Measurements from ENCODE around the gene GPR37. TPM values are rescaled to one million over a fixed set of nuclear protein-coding genes. Genes with fewer than 3 reads are reported as not detected.

GPR37 gene
- total RNA-seq, 1 experiment from 2014 or later, result 10.5 TPM

DNA sequence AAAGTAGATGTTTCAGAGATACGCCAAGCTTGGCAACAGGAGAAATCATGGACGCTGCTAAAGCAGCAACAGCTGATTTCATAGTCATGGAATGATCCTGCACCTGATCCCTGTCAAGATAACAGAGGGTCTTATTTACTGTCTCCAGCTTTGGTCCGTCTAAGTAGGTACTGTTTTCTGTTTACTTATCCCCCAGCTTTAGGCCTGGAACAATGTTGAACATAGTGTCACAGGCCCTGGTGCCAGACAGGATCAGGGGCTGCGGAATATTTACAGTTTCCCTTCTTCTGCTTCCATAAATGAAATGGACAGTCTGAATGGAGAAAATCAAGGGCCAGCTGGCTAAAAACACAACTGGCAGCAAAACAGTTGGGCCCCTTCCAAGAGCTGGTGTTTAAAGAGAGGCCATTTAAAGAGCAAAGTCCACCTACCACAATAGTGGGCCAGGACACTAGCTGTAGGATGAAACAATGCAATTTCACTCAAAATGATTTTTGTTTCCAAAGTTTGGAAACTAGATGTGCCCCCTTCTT is 2.9 kb downstream of the GPR37 start:
- DNase-seq (peak; percentile 30), ATAC-seq (no peak)
- POLR2A ChIA-PET (ENCODE audit: unreplicated experiment), result interaction anchor here (0.6 kb wide), 1 partner anchor 308 kb away, joined by 3 read pairs; no protein-coding TSS in a partner anchor
- peak overlapping the region; percentile 79 for H3K9ac ChIP-seq (ENCODE audit: low read length)
- H3K9me2 ChIP-seq (replicated peaks; ENCODE audit: low read length), result no peaks in the 10 kb centered on the region
- BruUV-seq (replicated peaks), result no TSS peak
- H2AFZ ChIP-seq (ENCODE audit: low read length), result no peak overlapping the region
- TF ChIP-seq EZH2phosphoT487 (IDR thresholded peaks at IDR 0.05; ENCODE audit: borderline replicate concordance, low read length) (no peak), EZH2 (IDR thresholded peaks at IDR 0.05; ENCODE audit: low read length, unreplicated experiment) (no peak)
- TF ChIP-seq, protein P1, sequence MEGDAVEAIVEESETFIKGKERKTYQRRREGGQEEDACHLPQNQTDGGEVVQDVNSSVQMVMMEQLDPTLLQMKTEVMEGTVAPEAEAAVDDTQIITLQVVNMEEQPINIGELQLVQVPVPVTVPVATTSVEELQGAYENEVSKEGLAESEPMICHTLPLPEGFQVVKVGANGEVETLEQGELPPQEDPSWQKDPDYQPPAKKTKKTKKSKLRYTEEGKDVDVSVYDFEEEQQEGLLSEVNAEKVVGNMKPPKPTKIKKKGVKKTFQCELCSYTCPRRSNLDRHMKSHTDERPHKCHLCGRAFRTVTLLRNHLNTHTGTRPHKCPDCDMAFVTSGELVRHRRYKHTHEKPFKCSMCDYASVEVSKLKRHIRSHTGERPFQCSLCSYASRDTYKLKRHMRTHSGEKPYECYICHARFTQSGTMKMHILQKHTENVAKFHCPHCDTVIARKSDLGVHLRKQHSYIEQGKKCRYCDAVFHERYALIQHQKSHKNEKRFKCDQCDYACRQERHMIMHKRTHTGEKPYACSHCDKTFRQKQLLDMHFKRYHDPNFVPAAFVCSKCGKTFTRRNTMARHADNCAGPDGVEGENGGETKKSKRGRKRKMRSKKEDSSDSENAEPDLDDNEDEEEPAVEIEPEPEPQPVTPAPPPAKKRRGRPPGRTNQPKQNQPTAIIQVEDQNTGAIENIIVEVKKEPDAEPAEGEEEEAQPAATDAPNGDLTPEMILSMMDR (conservative IDR thresholded peaks at IDR 0.05; ENCODE audit: low read depth, low read length), result no peak
- CTCF ChIA-PET, result no interaction called here
- H3K27ac ChIP-seq (ENCODE audit: low read length), result no peak overlapping the region
- H4K20me1 ChIP-seq (ENCODE audit: low read length), result peaks cover 19% of the 10 kb centered on the region
- no peaks in the 10 kb centered on the region for H3F3A ChIP-seq (ENCODE audit: low read length, unreplicated experiment)
- H3K27me3 ChIP-seq (ENCODE audit: low read length), result no peaks in the 10 kb centered on the region
- H3K4me3 ChIP-seq (ENCODE audit: low read length), result peak overlapping the region; percentile 92
- H3K4me2 ChIP-seq (ENCODE audit: low read length), result peak overlapping the region; percentile 95
- intact Hi-C loops (cut with micrococcal nuclease), result no loop called here
- 0 out of 2 replicates have a peak, but pooled peaks cover 9% of the 10 kb centered on the region for H3K36me3 ChIP-seq (ENCODE audit: low read depth, low read length)
- peaks cover 32% of the 10 kb centered on the region for H3K4me1 ChIP-seq (ENCODE audit: insufficient read depth, low read length)
- no peaks in the 10 kb centered on the region for H3K9me3 ChIP-seq (ENCODE audit: low read length)
- H3K79me2 ChIP-seq (ENCODE audit: low read length), result peaks cover 77% of the 10 kb centered on the region

DNA sequence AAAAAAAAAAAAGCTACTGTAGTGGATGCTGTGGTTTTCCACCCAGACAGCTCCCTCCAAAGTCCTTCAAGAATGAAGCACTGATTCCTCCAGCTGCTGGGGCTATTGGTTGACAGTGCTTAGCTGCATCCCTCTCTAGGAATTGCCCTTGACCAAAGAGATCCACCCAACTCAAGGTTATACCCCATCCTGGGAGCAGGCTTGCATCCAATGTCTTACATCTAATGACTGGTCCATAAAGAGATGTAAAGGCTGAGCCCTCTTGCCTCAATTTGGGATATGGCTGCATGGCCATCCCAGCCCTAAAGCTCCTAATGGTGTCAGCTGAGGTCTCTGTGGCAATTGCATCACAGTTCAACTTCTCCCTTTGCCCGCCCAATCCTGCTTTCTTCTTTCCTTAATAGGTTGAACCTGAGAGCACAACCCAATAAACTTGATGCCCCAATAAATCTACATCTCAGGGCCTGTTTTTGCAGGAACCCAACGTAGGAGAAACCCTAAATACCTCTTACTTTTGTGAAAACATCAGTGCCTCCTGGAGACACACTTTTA is 4.4 kb downstream of the GPR37 start:
- Histone ChIP-seq H3K9me2 (replicated peaks; ENCODE audit: low read length) (no peaks in the 10 kb centered on the region), H4K20me1 (ENCODE audit: low read length) (peaks cover 19% of the 10 kb centered on the region), H3K27ac (ENCODE audit: low read length) (no peak overlapping the region), H3K79me2 (ENCODE audit: low read length) (peaks cover 91% of the 10 kb centered on the region), H2AFZ (ENCODE audit: low read length) (no peak overlapping the region), H3K4me1 (ENCODE audit: insufficient read depth, low read length) (peaks cover 34% of the 10 kb centered on the region), H3K4me2 (ENCODE audit: low read length) (peak overlapping the region; percentile 95), H3K27me3 (ENCODE audit: low read length) (no peaks in the 10 kb centered on the region), H3K9ac (ENCODE audit: low read length) (no peak overlapping the region), H3K9me3 (ENCODE audit: low read length) (no peaks in the 10 kb centered on the region), H3K36me3 (ENCODE audit: low read depth, low read length) (0 out of 2 replicates have a peak, but pooled peaks cover 9% of the 10 kb centered on the region), H3K4me3 (ENCODE audit: low read length) (peak overlapping the region; percentile 92; the same call in 1 of the 2 replicates), H3F3A (ENCODE audit: low read length, unreplicated experiment) (no peaks in the 10 kb centered on the region)
- ChIA-PET POLR2A (ENCODE audit: unreplicated experiment) (no interaction called here), CTCF (no interaction called here)
- BruUV-seq (replicated peaks), result no TSS peak
- DNase-seq (no peak), ATAC-seq (no peak)
- TF ChIP-seq EZH2phosphoT487 (IDR thresholded peaks at IDR 0.05; ENCODE audit: borderline replicate concordance, low read length) (no peak), EZH2 (IDR thresholded peaks at IDR 0.05; ENCODE audit: low read length, unreplicated experiment) (no peak)
- TF ChIP-seq, protein P1 (conservative IDR thresholded peaks at IDR 0.05; ENCODE audit: low read depth, low read length), result no peak
- intact Hi-C loops (cut with micrococcal nuclease), result no loop called here

DNA sequence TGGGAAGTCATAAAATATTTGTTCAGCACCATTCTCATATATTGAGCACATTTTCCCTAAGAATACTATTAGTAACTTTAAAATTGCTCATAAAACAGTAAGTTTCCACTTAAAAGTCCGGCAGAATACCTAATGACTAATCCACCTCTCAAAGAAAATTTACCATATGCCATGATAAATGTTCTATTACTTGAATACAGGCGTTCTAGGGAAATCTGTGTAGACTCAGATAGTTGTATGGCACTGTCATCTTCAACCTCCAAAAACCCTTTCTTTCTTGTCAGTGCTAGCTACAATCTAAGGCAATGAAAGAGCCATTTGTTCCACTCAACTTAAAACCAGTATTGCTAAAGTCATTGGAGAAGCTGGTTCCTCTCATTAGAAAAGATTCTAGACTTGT is 7.3 kb downstream of the GPR37 start:
- H3K27ac ChIP-seq (ENCODE audit: low read length), result peak overlapping the region; percentile 61
- no peaks in the 10 kb centered on the region for H3K9me3 ChIP-seq (ENCODE audit: low read length)
- H3K4me2 ChIP-seq (ENCODE audit: low read length), result peak overlapping the region; percentile 34
- peaks cover 28% of the 10 kb centered on the region for H3K4me1 ChIP-seq (ENCODE audit: insufficient read depth, low read length)
- H3F3A ChIP-seq (ENCODE audit: low read length, unreplicated experiment), result no peaks in the 10 kb centered on the region
- H3K27me3 ChIP-seq (ENCODE audit: low read length), result no peaks in the 10 kb centered on the region
- ChIA-PET POLR2A (ENCODE audit: unreplicated experiment) (interaction anchor here (0.5 to 0.6 kb wide), 2 partner anchors 9 to 986 kb away, joined by 3 read pairs; no protein-coding TSS in a partner anchor), CTCF (no interaction called here)
- BruUV-seq (replicated peaks), result no TSS peak
- H3K9me2 ChIP-seq (replicated peaks; ENCODE audit: low read length), result no peaks in the 10 kb centered on the region
- H3K9ac ChIP-seq (ENCODE audit: low read length), result no peak overlapping the region
- H3K4me3 ChIP-seq (ENCODE audit: low read length), result no peak overlapping the region
- DNase-seq (peak; percentile 46), ATAC-seq (peak; percentile 83)
- peaks cover 13% of the 10 kb centered on the region for H4K20me1 ChIP-seq (ENCODE audit: low read length)
- peaks cover 91% of the 10 kb centered on the region for H3K79me2 ChIP-seq (ENCODE audit: low read length)
- H3K36me3 ChIP-seq (ENCODE audit: low read depth, low read length), result 0 out of 2 replicates have a peak, but pooled peaks cover 9% of the 10 kb centered on the region
- no peak for TF ChIP-seq EZH2phosphoT487 (IDR thresholded peaks at IDR 0.05; ENCODE audit: borderline replicate concordance, low read length)
- H2AFZ ChIP-seq (ENCODE audit: low read length), result no peak overlapping the region
- intact Hi-C loops (cut with micrococcal nuclease), result loop anchor here (1.0 kb wide), 1 partner anchor 36 kb away; no protein-coding TSS in a partner anchor
